Activated CD8-positive, alpha-beta memory T cell treated with anti-CD3 and anti-CD28 coated beads, Interleukin-2, amount 50 U/mL, for 24 hours (primary cell): ENCODE measurements around the gene FAF2.
"Not testable (repeated sequence)": the region's sequence is repeated elsewhere in the genome, so short reads cannot be mapped to it uniquely, and the experiment has no call there.

Source experiments
- DNase-seq: peaks from one replicate; pipeline ENCODE4 v3.0.0-alpha.2; 2020; ENCODE audit errors: extremely low read depth

Gene FAF2

GRCh38 chr5:176543428-176544182, 95.4 kb downstream of the FAF2 start:
- DNase-seq = no peak

- DNase-seq = no peak
Measured at GRCh38 chr5:176545388-176545736, 97.2 kb downstream of the FAF2 start.

- DNase-seq = no peak
Measured at GRCh38 chr5:176545737-176546509, 97.7 kb downstream of the FAF2 start.

- no peak for DNase-seq
Measured at GRCh38 chr5:176547802-176548201, 99.6 kb downstream of the FAF2 start.

- DNase-seq = no peak
Measured at GRCh38 chr5:176548967-176549444, 100.8 kb downstream of the FAF2 start, which contains the start of gene CDHR2. Gene CDHR2 (plus strand): TSS chr5:176549342. CDS start chr5:176565353, 16,011 bp downstream.

- DNase-seq = no peak
Measured at GRCh38 chr5:176549871-176550270, 101.7 kb downstream of the FAF2 start.

- no peak for DNase-seq
Measured at GRCh38 chr5:176550275-176550831, 102.2 kb downstream of the FAF2 start.

GRCh38 chr5:176550937-176551336, 102.8 kb downstream of the FAF2 start:
- not testable (repeated sequence) for DNase-seq

- no peak for DNase-seq
Measured at GRCh38 chr5:176552332-176552869, 104.2 kb downstream of the FAF2 start.

- DNase-seq = no peak
Measured at GRCh38 chr5:176553260-176554085, 105.3 kb downstream of the FAF2 start.

- DNase-seq = no peak
Measured at GRCh38 chr5:176557846-176558245, 109.7 kb downstream of the FAF2 start.
